SU-DHL-6 (cell line): ENCODE measurements around the gene GIGYF1.

Experiments
- H2AFZ ChIP-seq: fragments of 200-600 bp; sonication (generic); 2 replicates; pipeline ENCODE4 v1.6.1; 2014; ENCODE audit warnings: low read depth, mild to moderate bottlenecking, moderate library complexity, mixed read lengths, antibody characterized with exemption, low read length; ENCODE audit not compliant: severe bottlenecking
- H3F3A ChIP-seq: fragments of 200-600 bp; shearing (Covaris generic); 2 replicates; pipeline ENCODE4 v1.6.0; 2016; ENCODE audit warnings: antibody characterized with exemption, mild to moderate bottlenecking; ENCODE audit not compliant: insufficient read depth
- H3K27ac ChIP-seq: fragments of 200-600 bp; sonication (generic); 2 replicates; pipeline ENCODE4 v1.5.1; 2016; ENCODE audit warnings: low read depth, mild to moderate bottlenecking, low read length, moderate library complexity, mixed read lengths
- H3K27me3 ChIP-seq: fragments of 200-600 bp; sonication (generic), shearing (Covaris generic); 2 replicates; pipeline ENCODE4 v1.6.0; 2014; ENCODE audit warnings: mild to moderate bottlenecking, low read length
- H3K36me3 ChIP-seq: fragments of 200-600 bp; sonication (generic); 2 replicates; pipeline ENCODE4 v1.6.1; 2014; ENCODE audit warnings: mild to moderate bottlenecking, low read length, mixed read lengths
- H3K4me2 ChIP-seq: fragments of 300-600, 200-600 bp; shearing (Covaris generic), sonication (generic); 2 replicates; pipeline ENCODE4 v1.6.0; 2014; ENCODE audit warnings: low read length, low read depth, mild to moderate bottlenecking; ENCODE audit not compliant: poor library complexity, severe bottlenecking
- H3K4me3 ChIP-seq: fragments of 200-600 bp; sonication (generic); 2 replicates; pipeline ENCODE4 v1.5.1; 2014; ENCODE audit warnings: antibody characterized with exemption, low read length, mild to moderate bottlenecking, mixed read lengths; ENCODE audit not compliant: insufficient read depth, poor library complexity, severe bottlenecking
- H3K79me2 ChIP-seq: fragments of 200-600 bp; sonication (generic); 2 replicates; pipeline ENCODE4 v1.6.1; 2014; ENCODE audit warnings: mild to moderate bottlenecking, low read length, moderate library complexity; ENCODE audit not compliant: insufficient read depth
- H3K9ac ChIP-seq: fragments of 200-600 bp; sonication (generic); 2 replicates; pipeline ENCODE4 v1.7.0; 2014; ENCODE audit warnings: mild to moderate bottlenecking, low read length
- H3K9me2 ChIP-seq: fragments of 200-600 bp; sonication (generic); replicated peaks from 2 replicates; pipeline ENCODE4 v1.6.1; 2014; ENCODE audit warnings: low read length; ENCODE audit not compliant: insufficient read depth
- H3K9me3 ChIP-seq: fragments of 200-600 bp; sonication (generic); 2 replicates; pipeline ENCODE4 v1.6.1; 2014; ENCODE audit warnings: low read length, mixed read lengths; ENCODE audit not compliant: insufficient read depth
- H4K20me1 ChIP-seq: fragments of 200-600 bp; sonication (generic); 2 replicates; pipeline ENCODE4 v1.6.1; 2014; ENCODE audit warnings: low read depth, mild to moderate bottlenecking, antibody characterized with exemption, low read length, moderate library complexity, mixed read lengths
- CTCF ChIP-seq: fragments of 200-600 bp; sonication (generic); IDR thresholded peaks from one replicate; pipeline ENCODE4 v1.5.1; 2017; ENCODE audit warnings: antibody characterized with exemption, mild to moderate bottlenecking, low read length, moderate library complexity; ENCODE audit not compliant: insufficient read depth, poor library complexity, severe bottlenecking
- EZH2phosphoT487 ChIP-seq: fragments of 200-600 bp; sonication (generic), shearing (Covaris generic); conservative IDR thresholded peaks from 2 replicates; pipeline ENCODE4 v1.6.1; 2018; ENCODE audit warnings: mild to moderate bottlenecking, antibody characterized with exemption, low read length, moderate library complexity, mixed read lengths

GIGYF1 gene

GRCh38 chr7:100735730-100736129 lies 41.7 kb upstream of the GIGYF1 start:
- no peaks in the 10 kb centered on the region for H3K27me3 ChIP-seq
- no peak overlapping the region for H3K9ac ChIP-seq
- no peaks in the 10 kb centered on the region for H3K9me3 ChIP-seq
- H3K4me3 ChIP-seq: no peak overlapping the region
- H3K79me2 ChIP-seq: no peaks in the 10 kb centered on the region
- H3K27ac ChIP-seq: no peak overlapping the region
- no peak overlapping the region for H3K4me2 ChIP-seq
- TF ChIP-seq EZH2phosphoT487 (no peak), CTCF (no peak)
- H3K9me2 ChIP-seq: no peaks in the 10 kb centered on the region
- no peak overlapping the region for H2AFZ ChIP-seq
- no peaks in the 10 kb centered on the region for H3K36me3 ChIP-seq
- H4K20me1 ChIP-seq: no peaks in the 10 kb centered on the region
- H3F3A ChIP-seq: no peaks in the 10 kb centered on the region

GRCh38 chr7:100731937-100732636 lies 38.0 kb upstream of the GIGYF1 start:
- no peaks in the 10 kb centered on the region for H4K20me1 ChIP-seq
- H2AFZ ChIP-seq: no peak overlapping the region
- no peak overlapping the region for H3K4me3 ChIP-seq
- no peaks in the 10 kb centered on the region for H3K9me2 ChIP-seq
- no peaks in the 10 kb centered on the region for H3F3A ChIP-seq
- no peak overlapping the region for H3K9ac ChIP-seq
- H3K27me3 ChIP-seq: no peaks in the 10 kb centered on the region
- H3K4me2 ChIP-seq: no peak overlapping the region
- no peak overlapping the region for H3K27ac ChIP-seq
- no peaks in the 10 kb centered on the region for H3K9me3 ChIP-seq
- H3K79me2 ChIP-seq: no peaks in the 10 kb centered on the region
- TF ChIP-seq CTCF (no peak), EZH2phosphoT487 (no peak)
- no peaks in the 10 kb centered on the region for H3K36me3 ChIP-seq

- H3F3A ChIP-seq: no peaks in the 10 kb centered on the region
- no peak overlapping the region for H3K9ac ChIP-seq
- H4K20me1 ChIP-seq: no peaks in the 10 kb centered on the region
- H3K79me2 ChIP-seq: no peaks in the 10 kb centered on the region
- no peak overlapping the region for H2AFZ ChIP-seq
- H3K27ac ChIP-seq: no peak overlapping the region
- no peak overlapping the region for H3K4me2 ChIP-seq
- no peak overlapping the region for H3K4me3 ChIP-seq
- no peaks in the 10 kb centered on the region for H3K36me3 ChIP-seq
- TF ChIP-seq EZH2phosphoT487: no peak
- no peak for TF ChIP-seq CTCF
- H3K9me3 ChIP-seq: no peaks in the 10 kb centered on the region
- H3K9me2 ChIP-seq: no peaks in the 10 kb centered on the region
- no peaks in the 10 kb centered on the region for H3K27me3 ChIP-seq
Measured at GRCh38 chr7:100730136-100730800, 36.2 kb upstream of the GIGYF1 start.
